Measurements from ENCODE around the gene GTF3C1.

Gene GTF3C1

DNA sequence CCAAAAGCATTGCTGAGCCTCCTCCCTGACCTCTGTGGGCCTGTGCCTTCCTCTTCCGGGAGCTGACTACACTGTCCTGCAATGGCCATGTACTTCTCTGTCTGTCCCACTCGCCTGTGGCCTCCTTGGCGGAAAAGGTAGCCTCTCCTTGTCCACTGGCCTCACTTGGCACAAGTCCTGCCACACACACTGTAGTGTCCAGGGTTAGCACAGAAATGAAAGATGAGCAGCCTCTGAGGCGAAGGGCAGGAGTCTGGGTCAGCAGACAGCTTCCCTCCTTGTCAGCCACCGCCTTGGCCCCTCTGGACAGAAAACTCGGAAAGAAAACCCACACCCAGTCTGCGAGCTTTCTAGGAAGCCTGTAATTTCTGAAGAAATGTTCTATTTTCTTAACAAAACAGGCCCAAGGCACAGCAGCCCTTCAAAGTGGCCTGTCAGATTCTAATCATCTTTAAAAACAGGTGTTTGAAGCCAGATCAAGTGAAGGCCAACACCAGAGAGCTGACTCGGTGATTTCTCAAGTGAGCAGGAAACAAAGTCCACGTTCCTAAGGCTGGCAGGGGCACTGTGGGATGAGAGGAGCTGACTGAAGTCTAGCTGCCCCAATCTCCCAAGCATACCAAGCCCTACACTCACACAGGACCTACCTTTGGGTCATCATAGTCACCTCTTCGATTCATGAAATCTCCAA, 67.2 kb downstream of the GTF3C1 start:
- TF ChIP-seq, protein P1, sequence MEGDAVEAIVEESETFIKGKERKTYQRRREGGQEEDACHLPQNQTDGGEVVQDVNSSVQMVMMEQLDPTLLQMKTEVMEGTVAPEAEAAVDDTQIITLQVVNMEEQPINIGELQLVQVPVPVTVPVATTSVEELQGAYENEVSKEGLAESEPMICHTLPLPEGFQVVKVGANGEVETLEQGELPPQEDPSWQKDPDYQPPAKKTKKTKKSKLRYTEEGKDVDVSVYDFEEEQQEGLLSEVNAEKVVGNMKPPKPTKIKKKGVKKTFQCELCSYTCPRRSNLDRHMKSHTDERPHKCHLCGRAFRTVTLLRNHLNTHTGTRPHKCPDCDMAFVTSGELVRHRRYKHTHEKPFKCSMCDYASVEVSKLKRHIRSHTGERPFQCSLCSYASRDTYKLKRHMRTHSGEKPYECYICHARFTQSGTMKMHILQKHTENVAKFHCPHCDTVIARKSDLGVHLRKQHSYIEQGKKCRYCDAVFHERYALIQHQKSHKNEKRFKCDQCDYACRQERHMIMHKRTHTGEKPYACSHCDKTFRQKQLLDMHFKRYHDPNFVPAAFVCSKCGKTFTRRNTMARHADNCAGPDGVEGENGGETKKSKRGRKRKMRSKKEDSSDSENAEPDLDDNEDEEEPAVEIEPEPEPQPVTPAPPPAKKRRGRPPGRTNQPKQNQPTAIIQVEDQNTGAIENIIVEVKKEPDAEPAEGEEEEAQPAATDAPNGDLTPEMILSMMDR (IDR thresholded peaks at IDR 0.05; ENCODE audit: low read depth, low read length), result no peak
- no peak for DNase-seq (ENCODE audit: low read depth)
- H3K4me3 ChIP-seq (ENCODE audit: low read depth, low read length), result no peak overlapping the region

DNA sequence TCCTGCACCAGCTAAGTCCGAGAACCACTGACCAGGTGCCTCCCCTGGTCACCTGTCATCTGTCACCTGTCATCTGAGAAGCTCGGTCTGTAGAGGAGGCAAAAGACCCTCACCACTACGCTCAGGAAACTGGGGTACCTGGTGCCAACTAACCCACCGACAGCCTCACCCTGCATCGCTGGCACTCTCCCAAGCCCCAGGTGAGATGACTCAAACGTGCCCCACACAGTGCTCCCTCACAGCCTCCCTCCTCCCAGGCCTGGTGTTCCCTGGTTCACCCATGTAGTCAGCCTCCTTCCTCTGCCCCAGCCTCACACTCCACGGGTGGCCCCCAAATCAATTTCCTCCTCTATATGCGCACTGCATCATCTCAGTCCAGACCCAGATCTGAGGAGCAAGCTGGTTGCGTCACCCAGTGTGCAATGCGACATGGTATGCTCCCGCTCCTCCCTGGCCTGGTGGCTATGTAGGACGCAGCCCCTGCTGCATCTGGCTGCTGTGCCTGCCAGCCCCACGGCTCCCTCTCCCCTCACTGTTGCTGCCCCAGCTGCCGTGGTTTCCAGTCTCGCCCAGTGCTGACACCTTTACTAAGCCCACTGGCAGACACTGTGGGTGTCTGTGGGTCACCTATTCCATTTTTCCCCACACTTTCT, 68.3 kb downstream of the GTF3C1 start:
- no peak for DNase-seq (ENCODE audit: low read depth)
- TF ChIP-seq, protein P2, sequence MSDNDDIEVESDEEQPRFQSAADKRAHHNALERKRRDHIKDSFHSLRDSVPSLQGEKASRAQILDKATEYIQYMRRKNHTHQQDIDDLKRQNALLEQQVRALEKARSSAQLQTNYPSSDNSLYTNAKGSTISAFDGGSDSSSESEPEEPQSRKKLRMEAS (IDR thresholded peaks at IDR 0.05; ENCODE audit: low read depth, low read length), result no peak
- TF ChIP-seq MYC (IDR thresholded peaks at IDR 0.05; ENCODE audit: low read depth, low read length) (no peak), POLR2A (IDR thresholded peaks at IDR 0.05; ENCODE audit: extremely low read depth, insufficient read length) (no peak)
- TF ChIP-seq, protein P1 (IDR thresholded peaks at IDR 0.05; ENCODE audit: low read depth, low read length), result no peak
- H3K4me3 ChIP-seq (ENCODE audit: low read depth, low read length), result no peak overlapping the region

DNA sequence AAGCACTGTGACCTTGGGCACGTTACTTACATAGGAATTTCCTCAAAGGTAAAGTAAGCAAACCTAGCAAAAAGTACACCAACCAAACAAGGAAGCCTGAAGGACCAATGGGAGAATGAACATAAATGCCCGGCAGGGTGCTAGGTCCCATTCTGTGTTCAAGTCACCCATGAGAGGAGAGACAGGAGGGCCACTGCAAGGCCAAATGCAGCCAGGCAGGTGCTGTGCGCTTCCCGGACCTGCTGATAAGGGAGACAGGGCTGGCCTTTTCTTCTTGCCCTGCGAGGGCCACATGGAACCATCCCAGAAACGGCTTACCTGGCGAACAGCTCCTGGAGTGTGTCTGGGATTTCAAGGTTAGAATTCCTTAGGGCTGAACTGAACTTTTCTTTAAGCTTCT, 69.0 kb downstream of the GTF3C1 start:
- H3K4me3 ChIP-seq (ENCODE audit: low read depth, low read length), result no peak overlapping the region
- DNase-seq (ENCODE audit: low read depth), result no peak
- no peak for TF ChIP-seq MYC (IDR thresholded peaks at IDR 0.05; ENCODE audit: low read depth, low read length)
- TF ChIP-seq, protein P2 (IDR thresholded peaks at IDR 0.05; ENCODE audit: low read depth, low read length), result no peak
- TF ChIP-seq, protein P1 (IDR thresholded peaks at IDR 0.05; ENCODE audit: low read depth, low read length), result no peak
- no peak for TF ChIP-seq POLR2A (IDR thresholded peaks at IDR 0.05; ENCODE audit: extremely low read depth, insufficient read length)

DNA sequence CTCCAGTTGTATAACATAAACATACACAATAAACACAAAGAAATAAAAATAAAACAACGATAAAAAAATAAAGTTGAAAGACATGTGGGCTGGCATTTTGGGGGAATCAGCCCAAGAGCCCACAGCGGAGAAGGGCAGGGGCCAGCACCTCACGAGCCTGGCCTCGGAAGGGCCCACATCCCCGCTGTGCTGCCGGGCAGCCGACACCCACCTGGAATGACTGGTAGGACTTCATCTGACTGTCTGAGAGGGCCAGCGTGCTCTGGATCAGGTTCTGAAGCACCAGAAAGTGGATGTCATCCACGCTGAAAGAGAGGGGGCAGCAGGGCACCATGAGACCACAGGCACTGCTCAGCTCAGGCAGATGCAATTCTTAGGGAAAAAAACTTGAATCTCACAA, 73.5 kb downstream of the GTF3C1 start:
- H3K4me3 ChIP-seq (ENCODE audit: low read depth, low read length), result no peak overlapping the region
- no peak for DNase-seq (ENCODE audit: low read depth)
- TF ChIP-seq MYC (IDR thresholded peaks at IDR 0.05; ENCODE audit: low read depth, low read length), result no peak
- TF ChIP-seq, protein P2 (IDR thresholded peaks at IDR 0.05; ENCODE audit: low read depth, low read length), result no peak

DNA sequence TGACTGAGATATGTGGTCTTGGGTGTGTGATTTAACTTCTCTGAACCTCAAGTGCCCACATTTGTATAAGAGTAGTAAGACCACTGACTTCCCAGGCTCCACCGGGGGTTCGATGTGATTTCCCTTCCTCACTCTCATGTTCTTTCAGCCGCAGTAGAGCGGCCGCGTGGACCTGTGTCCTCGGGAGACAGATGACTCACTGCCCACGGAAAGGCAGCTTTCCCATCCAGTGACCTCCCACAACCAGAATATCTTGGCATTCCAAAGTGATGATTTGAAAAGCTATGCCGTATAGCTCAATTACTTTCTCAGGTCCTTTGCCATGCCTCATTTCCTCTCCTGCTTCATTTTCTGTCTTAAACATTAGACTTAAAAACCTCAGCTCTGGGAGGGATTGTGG, 74.2 kb downstream of the GTF3C1 start:
- TF ChIP-seq, protein P1 (IDR thresholded peaks at IDR 0.05; ENCODE audit: low read depth, low read length), result no peak
- TF ChIP-seq, protein P2 (IDR thresholded peaks at IDR 0.05; ENCODE audit: low read depth, low read length), result no peak
- no peak for TF ChIP-seq MYC (IDR thresholded peaks at IDR 0.05; ENCODE audit: low read depth, low read length)
- DNase-seq (ENCODE audit: low read depth), result no peak
- no peak overlapping the region for H3K4me3 ChIP-seq (ENCODE audit: low read depth, low read length)

DNA sequence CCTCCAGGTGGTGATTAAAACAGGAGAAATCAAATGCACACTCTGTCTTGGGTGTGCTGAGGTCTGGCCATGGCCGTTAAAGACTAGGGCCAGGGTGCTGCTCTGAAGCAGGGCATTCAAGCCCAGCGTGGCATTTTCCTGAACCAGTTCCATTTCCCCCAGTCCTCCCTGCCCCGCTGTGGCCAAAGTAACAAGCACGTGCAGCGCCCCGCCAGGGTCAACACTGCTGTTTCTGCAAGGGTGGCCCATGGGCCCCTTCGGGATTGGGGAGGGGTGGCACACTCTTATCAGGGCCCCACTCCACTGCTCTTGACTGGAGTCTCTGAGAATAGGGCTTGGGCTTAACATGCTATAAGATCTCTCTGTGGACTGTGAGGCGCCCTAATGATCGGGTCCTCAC, 74.8 kb downstream of the GTF3C1 start:
- no peak for DNase-seq (ENCODE audit: low read depth)
- no peak overlapping the region for H3K4me3 ChIP-seq (ENCODE audit: low read depth, low read length)
- TF ChIP-seq, protein P2 (IDR thresholded peaks at IDR 0.05; ENCODE audit: low read depth, low read length), result no peak
- TF ChIP-seq, protein P1 (IDR thresholded peaks at IDR 0.05; ENCODE audit: low read depth, low read length), result no peak
- no peak for TF ChIP-seq POLR2A (IDR thresholded peaks at IDR 0.05; ENCODE audit: extremely low read depth, insufficient read length)
- no peak for TF ChIP-seq MYC (IDR thresholded peaks at IDR 0.05; ENCODE audit: low read depth, low read length)

Measured in NB4 (cell line).